ENCODE measurements around the gene ZNF697. TPM values are rescaled to one million over a fixed set of nuclear protein-coding genes. Genes with fewer than 3 reads are reported as not detected.
A peak's percentile ranks its signal among the peaks of the same experiment; 100 is the strongest.
"Not testable (repeated sequence)": the region's sequence is repeated elsewhere in the genome, so short reads cannot be mapped to it uniquely, and the experiment has no call there.

ZNF697 gene
- total RNA-seq, 6 experiments from 2014 or later = 7.5 to 8.5 (median 8.1) TPM

- Mint-ChIP-seq H3K27ac (no peak overlapping the region), H3K27me3 (ENCODE audit: insufficient read depth) (peaks cover 8% of the 10 kb centered on the region)
These were observed 57.7 kb downstream of the ZNF697 start for GRCh38 chr1:119590393-119590792.

DNA sequence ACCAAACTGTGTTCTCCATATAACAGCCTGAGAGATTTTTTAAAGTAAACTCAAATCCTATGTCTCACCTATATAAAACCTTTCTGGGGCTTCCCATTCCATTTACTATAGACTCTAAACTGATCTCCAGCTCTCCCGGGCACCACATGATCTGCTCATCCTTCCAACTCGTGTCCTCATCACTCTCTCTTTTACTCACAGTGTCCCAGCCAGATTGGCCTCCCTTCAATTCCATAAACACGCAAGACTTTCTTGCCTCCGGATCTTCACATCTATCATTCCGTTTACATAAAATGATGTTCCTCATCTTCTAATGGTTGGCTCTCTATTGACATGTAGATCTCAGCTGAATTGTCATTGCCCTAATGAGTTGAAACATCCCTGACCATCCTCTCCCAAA, 59.4 kb downstream of the ZNF697 start:
- no peak overlapping the region for H3K27ac Mint-ChIP-seq
- DNase-seq = no peak
- H3K4me1 Mint-ChIP-seq (ENCODE audit: low read depth) = peaks cover 5% of the 10 kb centered on the region
- H3K4me3 Mint-ChIP-seq = no peak overlapping the region
- no peaks in the 10 kb centered on the region for H3K9me3 Mint-ChIP-seq
- peaks cover 13% of the 10 kb centered on the region for H3K27me3 Mint-ChIP-seq (ENCODE audit: insufficient read depth)
- H3K36me3 Mint-ChIP-seq (ENCODE audit: low read depth) = no peaks in the 10 kb centered on the region
- TF ChIP-seq, protein P1, sequence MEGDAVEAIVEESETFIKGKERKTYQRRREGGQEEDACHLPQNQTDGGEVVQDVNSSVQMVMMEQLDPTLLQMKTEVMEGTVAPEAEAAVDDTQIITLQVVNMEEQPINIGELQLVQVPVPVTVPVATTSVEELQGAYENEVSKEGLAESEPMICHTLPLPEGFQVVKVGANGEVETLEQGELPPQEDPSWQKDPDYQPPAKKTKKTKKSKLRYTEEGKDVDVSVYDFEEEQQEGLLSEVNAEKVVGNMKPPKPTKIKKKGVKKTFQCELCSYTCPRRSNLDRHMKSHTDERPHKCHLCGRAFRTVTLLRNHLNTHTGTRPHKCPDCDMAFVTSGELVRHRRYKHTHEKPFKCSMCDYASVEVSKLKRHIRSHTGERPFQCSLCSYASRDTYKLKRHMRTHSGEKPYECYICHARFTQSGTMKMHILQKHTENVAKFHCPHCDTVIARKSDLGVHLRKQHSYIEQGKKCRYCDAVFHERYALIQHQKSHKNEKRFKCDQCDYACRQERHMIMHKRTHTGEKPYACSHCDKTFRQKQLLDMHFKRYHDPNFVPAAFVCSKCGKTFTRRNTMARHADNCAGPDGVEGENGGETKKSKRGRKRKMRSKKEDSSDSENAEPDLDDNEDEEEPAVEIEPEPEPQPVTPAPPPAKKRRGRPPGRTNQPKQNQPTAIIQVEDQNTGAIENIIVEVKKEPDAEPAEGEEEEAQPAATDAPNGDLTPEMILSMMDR (IDR thresholded peaks at IDR 0.05) = no peak

More at GRCh38 chr1:119590393-119590792, 57.7 kb downstream of the ZNF697 start:
- Mint-ChIP-seq H3K4me1 (ENCODE audit: low read depth) (peaks cover 16% of the 10 kb centered on the region), H3K4me3 (no peak overlapping the region), H3K9me3 (no peaks in the 10 kb centered on the region), H3K36me3 (ENCODE audit: low read depth) (no peaks in the 10 kb centered on the region)
- TF ChIP-seq, protein P1 (IDR thresholded peaks at IDR 0.05) = no peak
- no peak for DNase-seq

- DNase-seq = peak; percentile 34
These were observed 60.7 kb downstream of the ZNF697 start for GRCh38 chr1:119587341-119587740.

GRCh38 chr1:119585801-119586200, 62.3 kb downstream of the ZNF697 start:
- H3K27ac Mint-ChIP-seq; H3K36me3 Mint-ChIP-seq (ENCODE audit: low read depth); H3K4me3 Mint-ChIP-seq; DNase-seq; H3K9me3 Mint-ChIP-seq; H3K4me1 Mint-ChIP-seq (ENCODE audit: low read depth): not testable (repeated sequence)
- peaks cover 15% of the 10 kb centered on the region for H3K27me3 Mint-ChIP-seq (ENCODE audit: insufficient read depth)

More at GRCh38 chr1:119587341-119587740, 60.7 kb downstream of the ZNF697 start:
- Mint-ChIP-seq H3K27me3 (ENCODE audit: insufficient read depth) (peaks cover 15% of the 10 kb centered on the region), H3K9me3 (no peaks in the 10 kb centered on the region), H3K4me3 (no peak overlapping the region), H3K36me3 (ENCODE audit: low read depth) (no peaks in the 10 kb centered on the region), H3K27ac (no peak overlapping the region), H3K4me1 (ENCODE audit: low read depth) (peaks cover 5% of the 10 kb centered on the region)
- TF ChIP-seq, protein P1 (IDR thresholded peaks at IDR 0.05) = no peak

- Mint-ChIP-seq H3K4me1 (ENCODE audit: low read depth) (peaks cover 5% of the 10 kb centered on the region), H3K4me3 (no peak overlapping the region), H3K27ac (no peak overlapping the region), H3K36me3 (ENCODE audit: low read depth) (no peaks in the 10 kb centered on the region), H3K9me3 (peaks cover 4% of the 10 kb centered on the region), H3K27me3 (ENCODE audit: insufficient read depth) (peaks cover 14% of the 10 kb centered on the region)
- TF ChIP-seq, protein P1 (IDR thresholded peaks at IDR 0.05) = peak; percentile 75
- peak; percentile 65 for DNase-seq
These were observed 65.3 kb downstream of the ZNF697 start for GRCh38 chr1:119582801-119583200.

DNA sequence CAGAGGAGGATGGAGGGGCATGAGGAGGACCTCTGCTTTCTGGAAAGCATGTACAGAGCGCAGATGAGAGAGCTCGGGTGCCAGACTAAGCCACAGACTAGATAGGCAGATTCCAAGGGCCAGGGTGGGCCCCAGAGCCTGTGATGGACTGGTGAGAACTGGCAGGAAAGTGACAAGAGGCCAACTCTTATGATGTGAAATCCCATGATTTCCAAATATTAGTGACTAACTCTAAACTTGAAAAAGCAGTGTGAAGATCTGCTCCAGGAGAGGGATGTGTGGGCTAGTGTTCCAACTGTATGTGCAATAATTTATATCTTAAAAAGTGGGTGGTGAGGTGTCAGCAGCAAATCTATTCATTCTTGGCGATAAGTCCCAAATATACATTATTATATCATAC, 67.0 kb downstream of the ZNF697 start:
- H3K4me3 Mint-ChIP-seq; H3K9me3 Mint-ChIP-seq; DNase-seq; H3K27ac Mint-ChIP-seq; H3K4me1 Mint-ChIP-seq (ENCODE audit: low read depth); H3K36me3 Mint-ChIP-seq (ENCODE audit: low read depth): not testable (repeated sequence)
- peaks cover 17% of the 10 kb centered on the region for H3K27me3 Mint-ChIP-seq (ENCODE audit: insufficient read depth)

GRCh38 chr1:119573886-119574285, 74.2 kb downstream of the ZNF697 start:
- Mint-ChIP-seq H3K4me1 (ENCODE audit: low read depth) (no peaks in the 10 kb centered on the region), H3K27me3 (ENCODE audit: insufficient read depth) (peaks cover 37% of the 10 kb centered on the region), H3K27ac (no peak overlapping the region), H3K4me3 (no peak overlapping the region), H3K9me3 (no peaks in the 10 kb centered on the region; the same call in 1 of the 2 replicates), H3K36me3 (ENCODE audit: low read depth) (no peaks in the 10 kb centered on the region)
- DNase-seq = no peak
- TF ChIP-seq, protein P1 (IDR thresholded peaks at IDR 0.05) = no peak

All from HFFc6 (cell line).